ENCODE measurements around the gene SETD1B.

The SETD1B gene

DNA sequence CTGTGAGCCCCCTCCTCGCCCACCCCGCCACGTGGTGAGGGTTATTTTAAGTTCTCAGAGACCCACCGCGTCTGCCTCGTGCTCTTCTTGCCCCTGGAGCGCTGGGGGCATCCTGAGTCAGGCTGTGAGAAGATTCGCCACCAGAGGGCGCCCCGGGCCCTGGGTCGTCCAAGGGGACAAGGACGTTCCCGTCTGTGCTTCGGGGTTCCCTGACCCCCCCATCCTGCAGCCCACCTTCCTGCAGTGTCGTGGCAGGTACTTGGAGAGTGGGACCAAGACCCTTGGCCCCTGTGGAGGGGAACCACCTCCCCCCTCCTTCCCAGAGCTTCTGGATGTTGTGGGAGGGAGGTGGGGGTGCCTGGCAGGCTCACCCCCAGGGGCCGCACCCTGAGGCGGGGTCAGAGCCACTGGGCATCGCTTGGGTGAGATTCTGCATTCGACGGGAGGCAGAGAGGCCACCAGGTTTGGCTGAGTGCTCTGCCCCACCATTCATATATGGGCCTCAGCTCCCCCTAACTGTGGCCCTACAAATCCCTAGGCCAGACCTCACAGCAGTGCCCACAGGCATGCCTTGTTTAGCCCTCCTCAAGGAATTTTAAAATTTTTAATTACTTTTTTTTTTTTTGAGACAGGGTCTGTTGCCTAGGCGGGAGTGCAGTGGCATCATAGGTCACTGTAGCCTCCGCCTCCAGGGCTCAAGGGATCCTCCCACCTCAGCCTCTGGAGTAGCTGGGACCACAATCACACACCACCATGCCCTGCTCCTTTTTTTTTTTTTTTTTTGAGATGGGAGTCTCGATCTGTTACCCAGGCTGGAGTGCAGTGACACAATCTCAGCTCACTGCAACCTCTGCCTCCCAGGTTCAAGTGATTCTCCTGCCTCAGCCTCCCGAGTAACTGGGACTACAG lies 27.4 kb upstream of the SETD1B start:
- TF ChIP-seq, protein P1, sequence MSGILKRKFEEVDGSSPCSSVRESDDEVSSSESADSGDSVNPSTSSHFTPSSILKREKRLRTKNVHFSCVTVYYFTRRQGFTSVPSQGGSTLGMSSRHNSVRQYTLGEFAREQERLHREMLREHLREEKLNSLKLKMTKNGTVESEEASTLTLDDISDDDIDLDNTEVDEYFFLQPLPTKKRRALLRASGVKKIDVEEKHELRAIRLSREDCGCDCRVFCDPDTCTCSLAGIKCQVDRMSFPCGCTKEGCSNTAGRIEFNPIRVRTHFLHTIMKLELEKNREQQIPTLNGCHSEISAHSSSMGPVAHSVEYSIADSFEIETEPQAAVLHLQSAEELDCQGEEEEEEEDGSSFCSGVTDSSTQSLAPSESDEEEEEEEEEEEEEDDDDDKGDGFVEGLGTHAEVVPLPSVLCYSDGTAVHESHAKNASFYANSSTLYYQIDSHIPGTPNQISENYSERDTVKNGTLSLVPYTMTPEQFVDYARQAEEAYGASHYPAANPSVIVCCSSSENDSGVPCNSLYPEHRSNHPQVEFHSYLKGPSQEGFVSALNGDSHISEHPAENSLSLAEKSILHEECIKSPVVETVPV (CRISPR knock-in tag; IDR thresholded peaks at IDR 0.05) = no peak
- ATAC-seq = peak; percentile 79

- TF ChIP-seq OSR1 (CRISPR knock-in tag; IDR thresholded peaks at IDR 0.05) = no peak
- no peak for TF ChIP-seq GLIS3 (CRISPR knock-in tag; IDR thresholded peaks at IDR 0.05)
- TF ChIP-seq BACH2 (CRISPR knock-in tag; IDR thresholded peaks at IDR 0.05; ENCODE audit: borderline replicate concordance) = no peak
- TF ChIP-seq TCF4 (CRISPR knock-in tag; IDR thresholded peaks at IDR 0.05; ENCODE audit: borderline replicate concordance) = no peak
- no peak for TF ChIP-seq TSHZ2 (CRISPR knock-in tag; IDR thresholded peaks at IDR 0.05)
- TF ChIP-seq RARB (CRISPR knock-in tag; IDR thresholded peaks at IDR 0.05) = no peak
- no peak for TF ChIP-seq ZFP30 (CRISPR knock-in tag; IDR thresholded peaks at IDR 0.05)
- TF ChIP-seq ISL1 (CRISPR knock-in tag; IDR thresholded peaks at IDR 0.05) = no peak
- no peak for TF ChIP-seq ZNF8 (CRISPR knock-in tag; IDR thresholded peaks at IDR 0.05)
- no peak for TF ChIP-seq ZC3H10 (CRISPR knock-in tag; IDR thresholded peaks at IDR 0.05)
- TF ChIP-seq ARNTL (CRISPR knock-in tag; IDR thresholded peaks at IDR 0.05; ENCODE audit: borderline replicate concordance, low read depth) = no peak
- no peak for TF ChIP-seq ZNF70 (CRISPR knock-in tag; IDR thresholded peaks at IDR 0.05)
- TF ChIP-seq, protein P2, sequence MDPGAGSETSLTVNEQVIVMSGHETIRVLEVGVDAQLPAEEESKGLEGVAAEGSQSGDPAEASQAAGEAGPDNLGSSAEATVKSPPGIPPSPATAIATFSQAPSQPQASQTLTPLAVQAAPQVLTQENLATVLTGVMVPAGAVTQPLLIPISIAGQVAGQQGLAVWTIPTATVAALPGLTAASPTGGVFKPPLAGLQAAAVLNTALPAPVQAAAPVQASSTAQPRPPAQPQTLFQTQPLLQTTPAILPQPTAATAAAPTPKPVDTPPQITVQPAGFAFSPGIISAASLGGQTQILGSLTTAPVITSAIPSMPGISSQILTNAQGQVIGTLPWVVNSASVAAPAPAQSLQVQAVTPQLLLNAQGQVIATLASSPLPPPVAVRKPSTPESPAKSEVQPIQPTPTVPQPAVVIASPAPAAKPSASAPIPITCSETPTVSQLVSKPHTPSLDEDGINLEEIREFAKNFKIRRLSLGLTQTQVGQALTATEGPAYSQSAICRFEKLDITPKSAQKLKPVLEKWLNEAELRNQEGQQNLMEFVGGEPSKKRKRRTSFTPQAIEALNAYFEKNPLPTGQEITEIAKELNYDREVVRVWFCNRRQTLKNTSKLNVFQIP (CRISPR knock-in tag; IDR thresholded peaks at IDR 0.05; ENCODE audit: borderline replicate concordance, low read depth) = no peak
- no peak for TF ChIP-seq SNAI2 (CRISPR knock-in tag; IDR thresholded peaks at IDR 0.05)
- TF ChIP-seq TOX (CRISPR knock-in tag; IDR thresholded peaks at IDR 0.05; ENCODE audit: borderline replicate concordance) = no peak
- no peak for TF ChIP-seq CREB5 (CRISPR knock-in tag; IDR thresholded peaks at IDR 0.05; ENCODE audit: low read depth)
- no peak for TF ChIP-seq ESRRG (CRISPR knock-in tag; IDR thresholded peaks at IDR 0.05)
- TF ChIP-seq ZNF565 (CRISPR knock-in tag; conservative IDR thresholded peaks at IDR 0.05; ENCODE audit: low read depth) = no peak
- TF ChIP-seq, protein P1 (CRISPR knock-in tag; IDR thresholded peaks at IDR 0.05) = no peak
- no peak for ATAC-seq
Observed at GRCh38 chr12:121778567-121779421, 25.0 kb upstream of the SETD1B start.

GRCh38 chr12:121779422-121779895 lies 24.4 kb upstream of the SETD1B start:
- ATAC-seq = no peak
- no peak for TF ChIP-seq TOX (CRISPR knock-in tag; IDR thresholded peaks at IDR 0.05; ENCODE audit: borderline replicate concordance)
- no peak for TF ChIP-seq RARB (CRISPR knock-in tag; IDR thresholded peaks at IDR 0.05)
- TF ChIP-seq GLIS3 (CRISPR knock-in tag; IDR thresholded peaks at IDR 0.05) = no peak
- no peak for TF ChIP-seq TCF4 (CRISPR knock-in tag; IDR thresholded peaks at IDR 0.05; ENCODE audit: borderline replicate concordance)
- TF ChIP-seq SNAI2 (CRISPR knock-in tag; IDR thresholded peaks at IDR 0.05) = no peak
- no peak for TF ChIP-seq ARNTL (CRISPR knock-in tag; IDR thresholded peaks at IDR 0.05; ENCODE audit: borderline replicate concordance, low read depth)
- TF ChIP-seq, protein P1 (CRISPR knock-in tag; IDR thresholded peaks at IDR 0.05) = no peak
- TF ChIP-seq ZNF8 (CRISPR knock-in tag; IDR thresholded peaks at IDR 0.05) = no peak
- TF ChIP-seq CSDC2 (CRISPR knock-in tag; IDR thresholded peaks at IDR 0.05) = no peak
- TF ChIP-seq BACH2 (CRISPR knock-in tag; IDR thresholded peaks at IDR 0.05; ENCODE audit: borderline replicate concordance) = no peak
- TF ChIP-seq ZFP3 (CRISPR knock-in tag; IDR thresholded peaks at IDR 0.05) = no peak
- TF ChIP-seq, protein P3, sequence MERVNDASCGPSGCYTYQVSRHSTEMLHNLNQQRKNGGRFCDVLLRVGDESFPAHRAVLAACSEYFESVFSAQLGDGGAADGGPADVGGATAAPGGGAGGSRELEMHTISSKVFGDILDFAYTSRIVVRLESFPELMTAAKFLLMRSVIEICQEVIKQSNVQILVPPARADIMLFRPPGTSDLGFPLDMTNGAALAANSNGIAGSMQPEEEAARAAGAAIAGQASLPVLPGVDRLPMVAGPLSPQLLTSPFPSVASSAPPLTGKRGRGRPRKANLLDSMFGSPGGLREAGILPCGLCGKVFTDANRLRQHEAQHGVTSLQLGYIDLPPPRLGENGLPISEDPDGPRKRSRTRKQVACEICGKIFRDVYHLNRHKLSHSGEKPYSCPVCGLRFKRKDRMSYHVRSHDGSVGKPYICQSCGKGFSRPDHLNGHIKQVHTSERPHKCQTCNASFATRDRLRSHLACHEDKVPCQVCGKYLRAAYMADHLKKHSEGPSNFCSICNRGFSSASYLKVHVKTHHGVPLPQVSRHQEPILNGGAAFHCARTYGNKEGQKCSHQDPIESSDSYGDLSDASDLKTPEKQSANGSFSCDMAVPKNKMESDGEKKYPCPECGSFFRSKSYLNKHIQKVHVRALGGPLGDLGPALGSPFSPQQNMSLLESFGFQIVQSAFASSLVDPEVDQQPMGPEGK (CRISPR knock-in tag; IDR thresholded peaks at IDR 0.05; ENCODE audit: borderline replicate concordance) = no peak
